GM10248 (cell line): ENCODE data around the gene CARMIL1.

Experiments used
- CTCF ChIA-PET: fragments of 300-600 bp; sonication (Branson Sonifier 250); formaldehyde crosslinking; extraction: SDS; loops from one replicate; lab custom pipeline; 2021; ENCODE audit warnings: antibody characterized with exemption; lab: Yijun Ruan, JAX
- POLR2A ChIA-PET: fragments of 350-650 bp; sonication (Branson Sonifier 250); formaldehyde crosslinking; extraction: SDS; loops from one replicate; lab custom pipeline; 2020; ENCODE audit warnings: antibody characterized with exemption; lab: Yijun Ruan, JAX
- DNase-seq: peaks from one replicate; pipeline ENCODE4 v3.0.0; 2012; ENCODE audit errors: extremely low spot score
- TF ChIP-seq, protein P1 (sequence below): IDR thresholded peaks from 2 replicates; pipeline ENCODE4 v1.5.1; 2012; ENCODE audit warnings: mild to moderate bottlenecking, low read depth; ENCODE audit errors: extremely low read depth, missing control alignments, control extremely low read depth

CARMIL1 gene

DNA sequence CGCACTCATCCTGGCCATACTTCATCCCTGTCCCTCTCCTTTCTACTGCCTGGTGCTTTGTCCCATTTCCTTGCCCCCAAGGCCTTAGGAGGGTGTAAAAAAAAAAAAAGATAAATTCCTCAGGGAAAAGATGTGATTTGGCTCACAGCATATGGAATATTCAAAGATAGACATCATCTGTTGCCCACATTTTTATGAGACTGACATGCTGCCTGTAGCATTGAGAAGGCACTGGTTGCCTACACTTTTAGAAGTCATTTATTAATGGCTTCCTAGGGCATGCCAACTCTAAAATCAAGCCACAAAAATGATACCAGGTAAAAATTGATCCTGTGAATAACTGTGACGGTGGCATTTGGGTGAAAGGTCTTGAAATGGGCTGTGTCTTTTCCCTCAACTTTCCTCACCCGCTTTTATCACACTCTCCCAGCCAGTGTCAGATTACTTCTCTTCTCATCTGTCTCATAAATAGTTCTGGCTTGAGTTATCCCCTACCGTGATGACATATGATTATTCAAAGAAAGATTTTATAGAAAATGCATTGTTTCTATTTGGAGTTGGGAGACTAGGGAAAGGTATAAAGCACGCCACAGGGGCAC lies 139.4 kb downstream of the CARMIL1 start:
- TF ChIP-seq, protein P1, sequence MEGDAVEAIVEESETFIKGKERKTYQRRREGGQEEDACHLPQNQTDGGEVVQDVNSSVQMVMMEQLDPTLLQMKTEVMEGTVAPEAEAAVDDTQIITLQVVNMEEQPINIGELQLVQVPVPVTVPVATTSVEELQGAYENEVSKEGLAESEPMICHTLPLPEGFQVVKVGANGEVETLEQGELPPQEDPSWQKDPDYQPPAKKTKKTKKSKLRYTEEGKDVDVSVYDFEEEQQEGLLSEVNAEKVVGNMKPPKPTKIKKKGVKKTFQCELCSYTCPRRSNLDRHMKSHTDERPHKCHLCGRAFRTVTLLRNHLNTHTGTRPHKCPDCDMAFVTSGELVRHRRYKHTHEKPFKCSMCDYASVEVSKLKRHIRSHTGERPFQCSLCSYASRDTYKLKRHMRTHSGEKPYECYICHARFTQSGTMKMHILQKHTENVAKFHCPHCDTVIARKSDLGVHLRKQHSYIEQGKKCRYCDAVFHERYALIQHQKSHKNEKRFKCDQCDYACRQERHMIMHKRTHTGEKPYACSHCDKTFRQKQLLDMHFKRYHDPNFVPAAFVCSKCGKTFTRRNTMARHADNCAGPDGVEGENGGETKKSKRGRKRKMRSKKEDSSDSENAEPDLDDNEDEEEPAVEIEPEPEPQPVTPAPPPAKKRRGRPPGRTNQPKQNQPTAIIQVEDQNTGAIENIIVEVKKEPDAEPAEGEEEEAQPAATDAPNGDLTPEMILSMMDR = no peak
- ChIA-PET POLR2A (no interaction called here), CTCF (interaction anchor here (1.0 to 1.7 kb wide), 2 partner anchors 59 to 195 kb away, joined by 3 to 4 read pairs; no protein-coding TSS in a partner anchor)
- no peak for DNase-seq

DNA sequence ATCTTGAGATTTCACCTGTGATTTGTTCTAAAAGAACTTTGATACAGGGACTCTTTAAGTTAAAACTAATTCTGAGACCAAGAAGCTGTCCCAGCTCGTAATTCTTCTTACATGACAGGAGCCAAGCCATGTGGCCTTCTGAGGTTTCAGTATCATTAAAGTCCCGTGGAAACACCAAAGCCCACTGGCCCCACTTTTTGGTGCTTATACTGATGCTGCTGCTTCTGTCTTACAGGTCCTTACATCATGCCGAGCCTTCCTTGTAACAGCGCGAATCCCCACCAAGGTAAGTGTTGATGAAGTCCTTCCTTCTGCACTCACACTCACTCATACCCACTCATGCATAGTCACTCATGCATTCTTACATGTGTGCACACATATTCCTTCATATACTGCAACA lies 140.7 kb downstream of the CARMIL1 start:
- TF ChIP-seq, protein P1 = no peak
- no peak for DNase-seq
- CTCF ChIA-PET = interaction anchor here (1.3 to 1.7 kb wide), 2 partner anchors 48 to 57 kb away, joined by 3 read pairs; no protein-coding TSS in a partner anchor
- POLR2A ChIA-PET = no interaction called here

DNA sequence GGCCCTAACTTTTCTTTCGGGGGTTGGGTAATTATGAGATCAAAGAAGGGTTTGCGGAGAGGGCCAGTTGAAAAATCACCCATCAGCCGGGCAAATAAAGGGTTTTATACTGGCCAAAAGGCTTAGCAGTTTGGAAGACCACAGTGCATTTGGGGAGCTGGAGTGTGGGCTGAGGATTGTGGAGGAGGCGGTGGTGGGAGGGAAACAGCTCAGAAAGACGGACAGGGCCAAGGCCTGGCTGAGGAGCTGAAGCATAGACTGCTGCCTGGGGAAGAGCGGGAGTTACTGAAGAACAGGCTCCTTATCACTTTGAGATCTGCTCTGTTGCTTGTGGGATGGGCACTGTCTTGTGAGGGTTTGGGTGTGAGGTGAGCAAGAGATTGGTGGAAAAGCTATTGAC lies 144.2 kb downstream of the CARMIL1 start:
- TF ChIP-seq, protein P1 = no peak
- ChIA-PET POLR2A (no interaction called here), CTCF (interaction anchor here (1.6 kb wide), 1 partner anchor 67 kb away, joined by 3 read pairs; no protein-coding TSS in a partner anchor)
- DNase-seq = no peak

DNA sequence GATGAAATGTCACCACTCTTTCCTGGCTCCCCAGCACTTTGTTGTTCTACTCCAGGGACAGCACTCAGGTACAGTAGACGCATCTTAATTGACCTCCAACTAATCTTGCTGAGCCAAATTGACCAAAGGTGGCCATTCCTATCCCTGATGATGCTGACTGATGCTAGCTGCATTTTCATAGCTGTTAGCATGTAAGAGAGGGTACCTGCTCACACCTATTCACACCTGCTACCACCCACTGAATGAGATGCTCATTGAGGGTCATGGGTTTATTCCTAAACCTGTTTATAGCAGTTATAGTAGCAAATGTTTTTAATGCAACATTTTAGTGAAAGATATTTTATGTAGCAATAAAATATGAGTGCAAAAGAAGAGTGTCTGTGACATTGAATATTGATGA lies 145.1 kb downstream of the CARMIL1 start:
- TF ChIP-seq, protein P1 = no peak
- no peak for DNase-seq
- ChIA-PET CTCF (interaction anchor here (1.6 kb wide), 1 partner anchor 66 kb away, joined by 3 read pairs; no protein-coding TSS in a partner anchor), POLR2A (no interaction called here)

DNA sequence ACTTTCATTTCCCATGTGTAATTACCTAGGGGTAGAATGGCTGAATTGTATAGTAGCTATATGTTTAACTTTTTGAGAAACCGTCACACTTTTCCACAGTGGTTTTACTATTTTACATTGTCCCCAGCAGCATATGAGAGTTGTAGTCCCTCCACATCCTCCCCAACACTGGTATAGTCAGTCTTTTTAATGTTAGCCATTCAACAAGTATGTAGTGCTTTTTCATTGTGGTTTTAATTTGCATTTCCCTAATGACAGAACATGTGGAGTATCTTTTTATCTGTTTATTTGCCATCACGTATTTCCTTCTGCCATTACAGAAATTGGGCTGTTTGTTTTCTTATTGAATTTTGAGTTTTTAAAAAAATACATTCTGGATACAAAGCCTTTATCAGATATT lies 148.4 kb downstream of the CARMIL1 start:
- no peak for DNase-seq
- TF ChIP-seq, protein P1 = no peak
- POLR2A ChIA-PET = no interaction called here
- CTCF ChIA-PET = interaction anchor here (1.5 to 2.2 kb wide), 5 partner anchors 13 to 162 kb away, joined by 3 to 9 read pairs (median 4); no protein-coding TSS in a partner anchor

DNA sequence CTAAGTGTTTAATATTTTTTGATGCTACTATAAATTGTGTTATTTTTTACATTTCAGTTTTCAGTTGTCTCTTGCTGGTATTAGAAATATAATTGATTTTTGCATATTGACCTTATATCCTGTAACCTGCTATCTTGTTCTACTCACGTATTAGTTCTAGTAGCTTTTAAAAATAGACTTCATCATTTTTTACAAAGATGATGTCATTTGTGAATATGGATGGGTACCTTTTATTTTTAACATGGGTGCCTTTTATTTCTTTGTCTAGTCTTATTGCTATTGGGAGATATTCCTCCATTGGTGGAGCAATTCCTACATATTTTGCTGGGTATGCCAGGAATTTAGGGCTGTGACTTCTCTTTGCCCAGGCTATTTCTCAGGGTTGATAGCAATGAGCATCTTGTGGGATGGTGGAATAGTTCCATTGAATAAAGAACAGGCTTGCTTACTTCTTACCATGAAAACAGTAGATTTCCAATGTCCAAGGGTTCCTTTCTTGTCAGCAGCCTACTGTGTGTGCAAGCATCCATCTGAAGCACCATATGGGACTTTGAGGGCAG lies 149.7 kb downstream of the CARMIL1 start:
- TF ChIP-seq, protein P1 = no peak
- no peak for DNase-seq
- ChIA-PET CTCF (interaction anchor here (1.0 to 1.2 kb wide), 2 partner anchors 12 to 13 kb away, joined by 3 read pairs; no protein-coding TSS in a partner anchor), POLR2A (no interaction called here)
